Fibroblast of skin of left quadriceps (primary cell): Measurements from ENCODE around the gene FOXC1.

Experiments
- DNase-seq, 2 experiments: peaks; one replicate each; pipeline ENCODE4 v3.0.0-alpha.2; 2013; ENCODE audit warnings: low read depth in 2 of 2

Gene FOXC1

DNA sequence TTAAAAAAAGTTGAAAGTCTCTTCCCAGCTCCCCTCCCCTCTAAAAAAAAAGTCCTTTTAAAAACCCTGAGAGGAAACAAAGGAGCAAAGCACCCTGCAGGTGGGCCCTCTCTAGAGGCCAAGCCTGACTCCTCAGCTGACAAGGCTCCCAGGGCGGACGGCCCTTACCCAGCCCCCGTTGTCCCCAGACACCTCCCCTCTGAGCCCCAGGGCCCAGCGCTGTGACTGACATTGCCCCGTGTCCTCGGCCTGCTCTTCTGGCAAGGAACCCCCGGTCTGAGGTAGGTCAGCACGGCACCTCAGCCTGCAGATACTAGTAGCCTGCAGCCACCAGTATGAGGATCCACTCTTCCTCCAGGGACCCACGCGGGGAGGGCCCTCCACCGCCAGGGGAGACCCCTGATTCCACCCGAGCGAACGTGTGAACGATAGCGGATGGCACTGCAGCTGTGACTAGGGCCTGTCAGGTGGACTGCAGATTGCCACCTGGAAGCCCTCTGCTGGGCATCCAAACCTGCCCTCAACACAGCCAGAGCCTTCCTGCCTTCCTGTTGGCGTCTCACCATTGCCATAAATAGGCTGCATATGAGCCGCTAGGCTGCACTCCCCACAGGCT lies 34.2 kb downstream of the FOXC1 start:
- no peak for DNase-seq

DNA sequence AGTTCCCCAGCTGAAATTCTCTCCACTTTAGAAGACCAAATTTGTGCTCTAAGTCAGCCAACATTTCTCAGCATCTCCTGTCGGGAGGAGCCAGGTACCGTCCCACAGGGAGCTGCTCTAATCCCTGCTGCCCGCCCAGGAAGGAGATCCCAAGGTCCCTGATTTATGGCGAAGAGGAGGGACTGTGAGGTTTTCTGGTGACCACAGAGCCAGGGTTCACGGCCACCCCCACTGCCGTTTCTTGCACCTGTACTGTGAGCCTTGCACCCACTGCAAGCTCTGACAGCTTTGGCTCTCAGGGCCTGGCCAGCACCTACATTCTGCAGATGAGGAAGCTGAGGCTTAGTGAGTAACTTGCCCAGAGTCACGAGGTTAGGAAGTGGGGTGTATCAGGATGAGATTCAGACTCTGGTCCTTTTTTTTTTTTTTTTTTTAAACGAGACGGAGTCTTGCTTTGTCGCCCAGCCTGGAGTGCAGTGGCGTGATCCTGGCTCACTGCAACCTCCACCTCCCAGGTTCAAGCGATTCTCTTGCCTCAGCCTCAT lies 34.9 kb downstream of the FOXC1 start:
- no peak for DNase-seq

GRCh38 chr6:1645466-1646185 lies 35.9 kb downstream of the FOXC1 start:
- DNase-seq, result no peak

GRCh38 chr6:1651362-1651761 lies 41.6 kb downstream of the FOXC1 start:
- DNase-seq, result no peak

GRCh38 chr6:1652842-1653241 lies 43.1 kb downstream of the FOXC1 start:
- no peak for DNase-seq

DNA sequence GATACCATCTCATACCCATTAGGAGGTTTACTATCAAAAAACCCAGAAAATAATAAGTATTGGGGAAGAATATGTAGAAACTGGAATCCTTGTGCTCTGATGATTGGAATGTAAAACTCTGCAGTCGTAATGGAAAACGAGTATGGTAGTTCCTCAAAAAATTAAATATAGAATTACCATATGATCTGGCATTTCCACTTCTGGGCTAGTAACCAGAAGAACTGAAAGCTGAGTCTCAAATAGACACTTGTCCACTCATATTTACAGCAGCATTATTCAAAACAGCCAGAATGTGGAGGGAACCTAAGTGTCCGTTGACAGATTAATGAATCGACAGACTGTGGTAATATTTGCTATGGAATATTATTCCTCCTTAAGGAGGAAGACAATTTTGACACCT lies 44.3 kb downstream of the FOXC1 start:
- DNase-seq, result no peak

DNA sequence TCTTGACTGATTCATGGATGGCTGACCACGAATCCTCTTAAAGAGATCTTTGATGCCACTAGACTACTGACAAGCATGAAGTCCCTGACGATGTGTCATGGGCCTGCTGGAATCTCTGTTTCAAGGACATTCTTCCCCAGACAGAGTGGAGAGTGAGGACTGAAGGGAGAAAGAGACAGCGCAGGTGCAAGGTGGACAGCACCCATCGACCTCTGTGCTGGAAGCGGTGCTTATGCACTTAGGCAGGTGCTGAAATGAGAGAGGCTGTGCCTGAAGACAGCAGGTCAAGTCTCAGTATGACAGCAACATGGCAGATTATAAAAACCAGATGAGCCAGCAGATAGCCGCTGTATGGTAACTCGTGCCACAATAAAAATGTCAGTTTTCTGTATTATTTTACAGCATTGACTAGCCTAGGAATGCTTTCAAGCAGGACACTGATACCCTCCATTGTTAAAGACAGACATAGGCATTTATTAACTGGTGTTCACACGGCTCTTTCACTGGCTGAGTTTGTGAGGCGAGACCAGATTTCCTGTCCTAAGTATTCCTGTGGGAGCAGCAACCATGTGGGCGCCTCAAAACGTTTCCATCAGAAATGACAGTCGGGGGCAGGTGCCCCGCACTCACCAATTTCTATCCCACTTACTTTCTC lies 47.5 kb downstream of the FOXC1 start:
- DNase-seq, result no peak

DNA sequence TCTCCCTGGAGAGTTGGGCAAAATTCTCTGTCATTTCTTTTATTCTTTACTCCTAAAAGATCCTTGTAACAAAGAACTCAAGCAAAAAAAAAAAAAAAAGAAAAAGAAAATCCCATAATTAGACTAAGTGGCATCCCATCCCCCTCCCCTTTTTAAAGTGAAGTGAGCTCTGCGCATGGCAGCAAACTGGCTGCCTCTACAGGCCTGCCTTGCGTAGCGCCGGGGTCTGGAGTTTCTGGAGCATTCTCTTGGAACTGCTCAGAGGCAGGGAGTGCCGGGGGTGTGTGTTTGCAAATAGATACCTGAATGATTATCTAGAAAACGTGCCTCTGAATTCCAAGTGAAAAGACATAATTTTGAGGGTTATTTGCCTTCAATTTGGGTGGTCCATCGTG lies 48.1 kb downstream of the FOXC1 start:
- no peak for DNase-seq

DNA sequence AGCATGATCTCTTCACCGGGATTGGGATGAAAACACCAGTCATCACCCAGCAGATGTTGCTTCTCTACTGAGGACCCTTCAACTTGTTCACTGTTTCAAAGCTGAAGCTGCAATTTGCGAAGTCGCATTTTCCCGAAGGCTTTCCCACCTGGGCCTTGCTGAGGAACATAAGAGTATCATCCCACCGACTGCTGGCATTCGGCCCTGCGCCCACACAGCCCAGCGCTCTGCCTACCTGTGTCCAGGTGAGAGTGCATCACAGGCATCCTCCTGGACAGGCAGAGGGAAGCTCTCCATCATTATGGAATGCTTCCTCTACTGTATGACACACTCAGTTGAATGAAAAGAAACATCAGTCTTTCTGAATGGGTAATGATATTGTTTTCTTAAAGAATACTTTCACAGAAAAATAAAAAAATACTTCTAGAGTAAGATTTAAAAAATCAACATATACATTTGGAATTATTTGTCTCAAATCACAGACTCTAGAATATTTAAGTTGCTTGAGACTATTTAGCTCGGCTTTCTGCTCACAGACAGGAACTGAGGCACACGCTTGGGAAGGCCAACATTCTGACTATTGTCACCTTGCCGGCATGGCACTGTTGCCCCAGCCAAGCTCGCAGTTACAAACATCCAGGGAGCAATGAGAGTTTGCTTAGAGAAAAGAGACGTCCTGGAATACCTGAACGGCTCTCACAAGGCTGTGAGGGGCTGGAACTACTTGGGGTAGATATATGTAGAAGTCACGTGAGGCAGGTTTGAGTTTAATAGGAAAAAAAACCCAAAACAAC lies 48.7 kb downstream of the FOXC1 start:
- no peak for DNase-seq

DNA sequence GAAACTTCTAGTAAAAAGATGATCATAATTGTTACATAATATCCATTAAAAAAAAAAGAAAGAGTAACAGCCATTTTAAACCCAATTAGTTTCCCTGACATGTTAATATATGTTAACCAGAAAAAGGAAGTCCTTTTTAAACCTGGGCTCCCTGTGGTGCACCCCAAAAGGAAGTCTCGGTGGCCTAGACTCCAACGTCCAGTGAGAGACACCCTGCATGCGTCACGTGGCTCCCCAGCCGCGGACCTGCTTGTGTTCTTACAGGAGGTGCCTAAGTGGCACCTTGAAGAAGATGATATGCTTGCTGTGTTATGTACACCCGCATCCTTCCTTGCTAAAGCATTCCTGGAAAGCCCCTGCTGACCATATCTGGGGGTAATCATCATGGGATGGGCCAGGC lies 50.1 kb downstream of the FOXC1 start:
- no peak for DNase-seq

- peak; percentile 58 to 61 for DNase-seq
Observed at GRCh38 chr6:1662534-1662933, 52.8 kb downstream of the FOXC1 start.
